ENCODE results near the gene MORC1.

The MORC1 gene

DNA sequence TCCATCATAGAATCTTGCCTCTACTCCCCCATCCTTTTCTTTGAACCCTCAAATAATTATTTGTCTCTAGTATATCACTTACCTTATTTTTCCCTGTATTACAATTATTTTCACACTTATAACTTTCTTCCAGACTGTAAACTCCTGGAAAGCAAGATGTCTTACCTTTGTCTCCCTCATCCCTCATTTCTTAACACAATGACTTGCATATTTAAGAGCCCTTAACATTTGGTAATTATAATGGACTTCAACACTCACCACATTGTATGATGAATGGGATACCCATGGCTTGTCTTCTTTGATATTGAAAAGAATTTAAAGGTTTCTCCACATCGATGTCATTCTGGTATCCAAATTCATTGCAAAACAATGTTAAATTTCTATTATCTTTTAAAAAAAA, 82.9 kb downstream of the MORC1 start:
- TF ChIP-seq, protein P1, sequence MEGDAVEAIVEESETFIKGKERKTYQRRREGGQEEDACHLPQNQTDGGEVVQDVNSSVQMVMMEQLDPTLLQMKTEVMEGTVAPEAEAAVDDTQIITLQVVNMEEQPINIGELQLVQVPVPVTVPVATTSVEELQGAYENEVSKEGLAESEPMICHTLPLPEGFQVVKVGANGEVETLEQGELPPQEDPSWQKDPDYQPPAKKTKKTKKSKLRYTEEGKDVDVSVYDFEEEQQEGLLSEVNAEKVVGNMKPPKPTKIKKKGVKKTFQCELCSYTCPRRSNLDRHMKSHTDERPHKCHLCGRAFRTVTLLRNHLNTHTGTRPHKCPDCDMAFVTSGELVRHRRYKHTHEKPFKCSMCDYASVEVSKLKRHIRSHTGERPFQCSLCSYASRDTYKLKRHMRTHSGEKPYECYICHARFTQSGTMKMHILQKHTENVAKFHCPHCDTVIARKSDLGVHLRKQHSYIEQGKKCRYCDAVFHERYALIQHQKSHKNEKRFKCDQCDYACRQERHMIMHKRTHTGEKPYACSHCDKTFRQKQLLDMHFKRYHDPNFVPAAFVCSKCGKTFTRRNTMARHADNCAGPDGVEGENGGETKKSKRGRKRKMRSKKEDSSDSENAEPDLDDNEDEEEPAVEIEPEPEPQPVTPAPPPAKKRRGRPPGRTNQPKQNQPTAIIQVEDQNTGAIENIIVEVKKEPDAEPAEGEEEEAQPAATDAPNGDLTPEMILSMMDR (IDR thresholded peaks at IDR 0.05): no peak
- no peak overlapping the region for H3K4me3 ChIP-seq
- DNase-seq (ENCODE audit: low spot score): no peak
- no peak overlapping the region for H3K27ac ChIP-seq

DNA sequence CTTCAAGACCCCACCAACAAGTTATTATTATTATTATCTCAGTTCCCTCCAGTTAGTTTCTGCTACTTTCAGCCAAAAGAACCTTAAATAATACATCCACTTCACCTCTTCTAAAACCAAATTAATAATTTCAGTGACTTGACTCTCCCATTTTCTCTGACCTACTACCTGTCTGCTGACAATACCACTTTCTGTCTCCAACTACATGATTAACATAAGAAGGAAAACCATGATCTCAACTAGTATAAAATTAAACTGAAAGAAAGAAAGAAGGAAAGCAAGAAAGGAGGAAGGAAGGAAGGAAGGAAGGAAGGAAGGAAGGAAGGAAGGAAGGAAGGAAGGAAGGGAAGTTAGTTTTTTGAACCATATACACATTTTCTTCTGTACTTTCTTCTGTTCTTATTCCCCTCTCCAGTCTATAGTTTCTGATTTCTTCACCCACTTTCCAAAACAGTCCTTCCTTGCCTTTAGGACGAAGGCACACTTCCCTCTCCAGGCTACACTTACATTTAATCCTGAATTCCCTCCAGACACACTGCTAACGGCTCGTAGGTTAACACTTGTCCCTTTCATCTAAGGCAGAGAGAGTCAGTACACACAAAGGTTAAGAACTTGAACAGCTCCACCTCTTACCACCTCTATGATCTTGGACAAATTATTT, 84.8 kb downstream of the MORC1 start:
- DNase-seq (ENCODE audit: low spot score): no peak
- TF ChIP-seq, protein P1 (IDR thresholded peaks at IDR 0.05): no peak
- H3K4me3 ChIP-seq: no peak overlapping the region
- no peak overlapping the region for H3K27ac ChIP-seq

DNA sequence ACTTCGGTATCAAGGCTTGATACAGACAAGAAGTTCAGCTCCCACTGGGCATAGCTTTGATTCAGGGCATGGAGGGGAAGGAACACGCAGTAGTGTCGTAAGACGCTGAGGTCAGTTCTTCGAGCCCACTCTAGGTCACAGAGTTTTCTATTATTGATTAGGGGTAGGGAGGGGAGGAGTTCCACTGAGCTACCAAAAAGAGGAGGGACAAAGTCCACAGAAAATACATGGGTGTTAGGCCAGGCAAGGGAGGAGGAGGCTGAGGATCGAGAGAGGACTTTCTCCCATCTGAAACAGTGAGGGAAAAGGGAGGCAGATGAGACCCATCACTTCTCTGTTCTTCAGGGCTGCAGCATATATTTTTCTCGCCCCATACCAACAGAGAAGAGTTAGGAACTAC, 89.2 kb downstream of the MORC1 start:
- DNase-seq (ENCODE audit: low spot score): no peak
- TF ChIP-seq, protein P1 (IDR thresholded peaks at IDR 0.05): no peak
- Histone ChIP-seq H3K4me3 (no peak overlapping the region), H3K27ac (no peak overlapping the region)

DNA sequence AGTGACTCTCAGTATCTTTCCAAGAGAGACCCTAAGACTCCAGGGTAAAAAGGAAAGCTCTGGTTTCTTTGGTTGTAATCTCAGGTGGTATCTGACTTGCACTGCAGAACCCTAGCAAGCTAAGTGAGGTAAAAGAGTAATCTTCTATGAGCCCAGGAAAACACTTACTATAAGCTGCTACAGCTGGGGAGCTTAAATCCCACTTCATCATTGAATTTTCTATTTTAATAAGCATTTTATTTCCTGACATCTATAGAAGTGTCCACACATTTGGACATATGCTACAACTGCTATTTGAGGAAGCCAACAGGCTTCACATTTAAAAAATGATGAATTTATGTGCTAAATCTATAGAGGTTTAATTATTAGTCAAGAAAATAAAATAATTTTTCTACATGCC, 91.1 kb downstream of the MORC1 start:
- no peak for DNase-seq (ENCODE audit: low spot score)
- TF ChIP-seq, protein P1 (IDR thresholded peaks at IDR 0.05): no peak
- no peak overlapping the region for H3K27ac ChIP-seq
- H3K4me3 ChIP-seq: no peak overlapping the region

DNA sequence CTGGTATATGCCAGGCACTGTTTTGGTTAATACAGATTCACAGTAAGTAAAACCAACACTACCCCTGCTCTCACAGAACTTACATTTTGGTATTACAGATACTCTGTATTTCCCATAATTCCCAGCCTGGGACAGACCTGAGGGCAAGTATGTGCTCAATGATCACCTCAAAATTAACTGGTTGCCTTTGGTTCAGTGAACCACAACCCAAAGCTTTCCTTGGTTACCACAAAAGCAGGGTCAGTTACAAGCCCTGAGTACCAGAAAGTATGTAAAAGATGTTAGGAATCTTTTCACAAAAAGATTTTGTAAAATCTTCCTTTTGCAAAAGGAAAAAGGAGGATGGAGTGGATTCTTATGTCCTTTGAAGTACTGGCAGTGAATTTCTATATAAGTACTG, 92.0 kb downstream of the MORC1 start:
- no peak overlapping the region for H3K4me3 ChIP-seq
- H3K27ac ChIP-seq: no peak overlapping the region
- TF ChIP-seq, protein P1 (IDR thresholded peaks at IDR 0.05): no peak
- no peak for DNase-seq (ENCODE audit: low spot score)

DNA sequence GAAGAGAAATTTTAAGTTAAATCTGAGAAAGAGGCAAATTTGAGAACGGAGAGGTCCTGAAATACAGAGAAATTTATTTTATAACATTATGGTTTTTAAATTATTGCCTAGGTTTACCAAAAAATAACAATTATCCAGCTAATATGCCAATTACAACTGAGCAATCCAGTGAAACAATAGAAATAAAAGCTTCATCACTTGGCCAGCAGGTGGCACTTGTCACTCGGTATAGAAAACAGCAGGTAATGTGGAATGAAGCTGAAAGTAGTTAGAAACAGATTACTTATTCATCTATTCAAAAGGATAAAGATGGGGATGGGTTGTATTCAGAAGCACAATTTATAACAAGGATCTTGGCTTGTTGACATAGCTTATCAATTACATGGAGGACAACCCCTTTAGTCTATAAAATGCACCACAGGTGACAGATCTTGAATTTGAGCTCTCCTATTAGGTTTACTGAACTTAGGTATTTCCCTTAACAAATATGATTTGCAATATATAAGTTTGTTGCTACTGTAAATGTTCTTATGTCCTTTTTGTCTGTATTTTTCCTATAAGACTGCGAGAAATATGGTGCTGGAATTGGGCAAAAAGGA, 94.2 kb downstream of the MORC1 start:
- Histone ChIP-seq H3K4me3 (no peak overlapping the region), H3K27ac (no peak overlapping the region)
- TF ChIP-seq, protein P1 (IDR thresholded peaks at IDR 0.05): peak; percentile 43
- DNase-seq (ENCODE audit: low spot score): no peak

DNA sequence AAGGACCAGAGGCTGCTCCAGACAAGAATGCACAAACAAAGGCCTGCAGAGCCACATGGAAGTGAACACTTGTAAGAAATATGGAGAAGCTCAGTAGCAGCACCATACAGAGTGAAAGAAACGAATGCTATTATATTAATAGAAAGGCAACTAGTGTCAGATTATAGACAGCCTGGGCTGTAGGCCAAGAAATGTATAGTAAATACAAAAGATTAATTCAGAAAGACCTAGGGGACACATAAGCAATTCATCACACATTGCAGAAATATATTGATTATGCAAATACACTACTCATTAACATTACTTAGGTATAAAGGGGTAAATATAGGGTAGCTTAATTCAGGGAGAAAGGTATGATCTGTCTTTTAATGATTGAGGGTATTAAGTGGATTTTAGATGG, 94.8 kb downstream of the MORC1 start:
- TF ChIP-seq, protein P1 (IDR thresholded peaks at IDR 0.05): no peak
- Histone ChIP-seq H3K27ac (no peak overlapping the region), H3K4me3 (no peak overlapping the region)
- DNase-seq (ENCODE audit: low spot score): no peak
